HG03196 (cell line): ENCODE measurements around the gene FOSL2.
A peak's percentile ranks its signal among the peaks of the same experiment; 100 is the strongest.
"Not testable (repeated sequence)": the region's sequence is repeated elsewhere in the genome, so short reads cannot be mapped to it uniquely, and the experiment has no call there.

Experiments used
- ATAC-seq: cut with Tn5 transposase; IDR thresholded peaks from one replicate; pipeline ENCODE4 v1.9.1; 2021; ENCODE audit not compliant: unreplicated experiment

FOSL2 gene

GRCh38 chr2:28371728-28372127 is 20.9 kb upstream of the FOSL2 start:
- ATAC-seq, result not testable (repeated sequence)

- ATAC-seq, result no peak
Observed at GRCh38 chr2:28373854-28374253, 18.8 kb upstream of the FOSL2 start.

- ATAC-seq, result no peak
Observed at GRCh38 chr2:28374331-28374730, 18.3 kb upstream of the FOSL2 start.

- ATAC-seq, result no peak
Observed at GRCh38 chr2:28375236-28375635, 17.4 kb upstream of the FOSL2 start.

- ATAC-seq, result no peak
Observed at GRCh38 chr2:28375742-28376631, 16.7 kb upstream of the FOSL2 start.

DNA sequence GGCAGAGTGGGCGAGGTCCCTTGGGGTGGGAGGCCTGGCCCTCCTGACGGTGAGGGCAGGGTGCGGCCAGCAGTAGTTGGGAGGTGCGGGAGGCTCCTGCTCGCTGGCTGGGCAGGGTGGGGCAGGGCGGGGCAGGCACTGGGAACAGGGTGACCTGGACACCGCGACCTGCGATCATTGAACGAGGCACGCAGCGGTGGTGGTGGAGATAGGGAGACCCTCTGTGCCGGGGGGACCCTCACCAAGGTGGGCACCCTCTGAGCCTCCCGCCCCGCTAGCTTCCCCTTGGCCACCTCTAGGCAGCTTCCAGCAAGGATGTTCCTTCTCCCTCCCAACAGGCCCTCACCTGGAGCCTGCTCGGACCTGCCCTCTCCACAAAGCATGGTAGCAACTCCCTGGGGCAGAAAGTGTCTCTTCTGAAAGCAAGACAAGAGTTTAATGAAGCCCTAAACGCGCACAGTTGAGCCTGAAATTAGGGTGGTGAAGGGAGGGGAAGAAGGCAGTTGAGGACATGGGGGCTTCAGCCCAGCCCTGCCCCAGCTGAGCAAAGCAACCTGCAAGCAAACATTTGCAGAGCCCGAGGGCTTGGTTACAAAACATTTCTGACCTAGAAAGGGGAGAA is 15.4 kb upstream of the FOSL2 start:
- ATAC-seq, result no peak

GRCh38 chr2:28377984-28378678 is 14.5 kb upstream of the FOSL2 start:
- ATAC-seq, result no peak

DNA sequence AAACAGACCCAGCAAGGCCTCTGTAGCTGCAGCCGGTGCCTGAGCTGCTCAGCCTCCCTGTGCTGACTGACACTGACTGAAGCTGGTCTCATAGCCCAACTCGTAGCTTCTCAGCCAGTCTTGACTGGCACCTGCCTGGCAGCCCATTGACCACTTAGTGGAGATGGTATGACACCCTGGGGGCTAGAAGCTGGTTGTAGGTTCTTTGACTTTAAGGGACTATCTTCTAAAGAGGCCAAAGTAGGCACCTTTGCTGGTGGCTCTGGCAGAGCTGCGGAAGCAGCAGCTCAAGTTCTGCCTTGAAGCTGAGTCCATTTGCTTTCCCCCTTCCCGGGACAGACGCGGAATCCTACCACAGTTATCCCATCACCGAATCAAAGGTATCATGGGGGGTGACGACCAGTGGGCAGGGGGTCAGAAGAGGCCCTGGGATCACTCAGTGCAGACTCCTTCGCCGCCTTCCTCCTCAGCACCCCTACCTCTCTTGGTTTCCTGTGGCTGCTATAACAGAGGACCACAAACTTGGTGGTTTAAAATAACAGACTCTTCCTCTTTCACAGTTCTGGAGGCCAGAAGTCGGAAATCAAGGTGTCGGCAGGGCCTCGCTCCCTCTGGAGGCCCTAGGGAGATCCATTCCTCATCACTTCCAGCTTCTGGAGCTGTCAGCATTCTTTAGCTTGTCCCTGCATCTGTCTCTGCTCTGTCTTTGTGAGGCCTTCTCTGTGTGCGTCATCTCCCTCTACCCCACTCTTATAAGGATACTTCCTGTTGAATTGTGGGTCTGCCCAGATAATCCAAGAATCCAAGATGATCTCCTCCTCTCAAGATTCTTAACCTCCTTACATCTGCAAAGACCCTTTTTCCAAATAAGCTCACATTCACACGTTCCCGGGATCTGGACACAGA is 13.7 kb upstream of the FOSL2 start:
- ATAC-seq, result no peak

DNA sequence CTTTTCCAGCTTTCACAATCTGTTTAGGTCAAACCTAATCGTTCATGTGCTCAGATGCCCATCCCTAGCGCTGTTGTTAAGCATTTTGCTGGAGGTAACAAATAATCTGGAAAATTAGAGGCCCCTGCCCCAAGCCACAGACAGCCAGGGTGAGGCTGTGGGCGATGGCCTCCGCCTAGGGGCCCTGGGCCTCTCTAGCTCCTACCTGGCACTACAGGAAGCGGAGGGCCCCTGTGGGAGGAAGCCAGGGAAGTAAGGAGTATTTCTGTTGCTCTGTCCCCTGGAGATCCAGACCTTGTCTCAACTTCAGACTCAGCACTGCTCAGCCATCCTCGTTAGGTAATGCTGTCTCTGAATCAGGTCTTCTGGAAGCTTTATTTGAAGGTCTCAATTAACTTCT is 12.4 kb upstream of the FOSL2 start:
- ATAC-seq, result no peak

DNA sequence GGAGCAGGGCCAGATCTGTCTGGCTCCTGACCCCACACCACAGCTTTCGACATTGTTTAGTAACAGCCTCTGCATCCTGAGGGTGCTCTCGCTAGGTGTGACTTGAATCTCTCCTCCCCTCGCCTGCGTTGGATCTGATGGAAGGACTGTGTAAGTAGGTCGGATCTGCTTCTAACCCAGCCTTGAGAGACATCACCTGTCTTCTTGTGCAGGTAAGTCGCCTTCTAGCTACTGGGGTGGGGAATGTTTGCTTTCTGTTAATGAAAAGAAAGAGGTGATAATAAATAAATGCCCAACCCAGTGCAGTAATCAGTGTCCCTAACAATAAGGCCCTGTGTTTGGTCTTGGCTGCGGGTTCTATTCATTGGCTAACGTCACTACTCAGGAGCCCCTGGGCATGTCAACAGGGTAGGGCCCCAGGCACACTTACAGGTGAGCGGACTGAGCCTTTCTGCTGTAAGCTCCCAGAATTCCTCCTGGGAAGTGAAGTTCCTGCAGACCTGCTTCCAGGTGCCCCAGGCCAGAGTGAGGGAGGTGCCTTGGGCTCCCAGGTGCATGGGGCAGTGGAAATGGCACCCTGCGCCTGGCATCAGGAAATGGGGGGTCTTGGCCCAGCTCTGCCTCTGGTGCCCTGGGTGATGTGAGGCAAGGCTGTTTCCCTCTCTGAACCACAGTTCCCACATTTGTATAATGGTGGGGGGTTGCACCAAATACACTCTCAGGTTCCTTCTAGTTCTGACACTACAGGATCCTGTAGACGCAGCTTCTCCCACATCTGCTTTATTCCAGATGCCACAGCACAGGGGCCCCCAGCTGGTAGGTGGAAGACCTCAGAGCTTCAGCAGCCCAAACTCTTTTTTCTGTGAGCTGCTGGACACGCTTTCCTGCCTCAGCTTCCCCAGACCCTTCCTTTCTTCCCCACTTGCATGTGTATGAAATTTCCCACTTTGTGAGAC is 11.2 kb upstream of the FOSL2 start:
- ATAC-seq, result no peak

DNA sequence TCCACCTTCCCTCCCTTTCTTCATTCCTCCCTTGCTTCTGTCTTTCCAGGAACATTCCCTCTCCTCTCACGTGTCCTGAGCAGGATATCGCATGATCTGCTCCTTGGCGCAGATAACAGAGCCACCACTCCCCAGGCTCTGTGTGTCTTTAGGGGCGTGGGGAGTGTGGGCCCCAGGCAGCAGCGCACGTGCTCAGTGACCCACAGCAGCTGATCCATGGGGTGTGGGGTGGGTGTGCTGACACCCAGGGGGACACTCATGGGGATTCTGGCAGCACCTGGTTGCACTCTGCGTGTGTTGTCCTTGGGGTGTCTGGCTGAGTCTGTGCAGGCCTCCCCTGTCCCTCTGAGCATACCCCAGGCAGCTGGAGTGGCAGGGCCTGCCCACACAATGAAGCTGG is 9.9 kb upstream of the FOSL2 start:
- no peak for ATAC-seq

- no peak for ATAC-seq
Observed at GRCh38 chr2:28387082-28387960, 5.3 kb upstream of the FOSL2 start.

DNA sequence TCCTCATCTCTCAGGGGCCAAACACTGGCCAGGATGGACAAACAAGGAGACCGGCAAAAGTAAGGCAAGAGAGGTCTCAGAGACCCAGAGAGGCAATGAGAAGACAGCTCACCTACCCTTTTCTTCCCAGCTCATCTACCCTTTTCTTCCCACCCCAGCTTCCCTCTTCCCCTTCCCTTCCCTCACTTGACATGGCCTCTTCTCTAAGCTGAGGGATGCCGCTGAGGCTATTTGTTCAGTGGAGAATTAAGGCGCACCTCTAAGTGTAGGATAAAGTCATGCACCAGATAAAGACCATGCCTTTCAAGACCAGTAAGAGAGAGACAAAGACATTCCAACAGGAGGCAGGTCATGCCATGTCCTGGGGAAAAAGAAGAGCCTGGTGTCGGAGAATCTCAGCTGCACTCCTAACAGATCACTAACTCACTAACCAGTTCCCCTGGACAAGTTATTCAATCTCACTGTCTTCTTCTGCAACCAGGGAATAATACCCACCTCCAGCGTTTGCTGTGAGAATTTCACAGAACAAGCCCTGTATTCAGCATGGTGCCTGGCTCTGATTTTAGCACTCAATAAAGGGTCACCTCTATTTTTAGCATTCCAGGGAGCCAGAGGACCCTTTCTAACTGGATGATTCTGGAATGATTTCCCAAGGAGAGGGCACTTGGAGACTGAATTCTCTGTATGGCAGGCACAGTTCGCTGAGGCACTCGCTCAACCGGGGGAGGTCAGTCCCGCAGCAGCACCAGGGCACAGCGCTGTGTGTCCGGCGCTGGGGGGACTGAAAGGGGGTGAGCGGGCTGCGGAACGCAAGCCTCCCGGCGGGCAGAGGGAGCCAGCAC is 3.0 kb upstream of the FOSL2 start:
- ATAC-seq, result no peak

- no peak for ATAC-seq
Observed at GRCh38 chr2:28390241-28390745, 2.4 kb upstream of the FOSL2 start.

- ATAC-seq, result no peak
Observed at GRCh38 chr2:28390746-28391563, 1.7 kb upstream of the FOSL2 start.

- peak; percentile 27 for ATAC-seq
Observed at GRCh38 chr2:28391564-28392296, 928 bp upstream of the FOSL2 start.
